Breast epithelium (tissue), 4 donors: ENCODE measurements around the gene NR2F1. TPM values are rescaled to one million over a fixed set of nuclear protein-coding genes. Genes with fewer than 3 reads are reported as not detected.

ENCODE experiments used
- DNase-seq, 2 donors: peaks; one replicate each; pipeline ENCODE4 v3.0.0-alpha.2; 2019; ENCODE audit warnings: low spot score in 2 of 2
- H3K27ac ChIP-seq, 2 donors: fragments of 200-600 bp; sonication (generic) in 1 of 2; one replicate each; pipeline ENCODE4 v1.5.1; 2016 to 2019; ENCODE audit warnings: mild to moderate bottlenecking in 1 of 2
- H3K27me3 ChIP-seq, 2 donors: fragments of 200-600 bp; sonication (generic) in 1 of 2; one replicate each; pipeline versions ENCODE4 v1.5.1 to v1.6.0; 2017 to 2019; ENCODE audit warnings: control low read depth in 1 of 2, mild to moderate bottlenecking in 1 of 2
- H3K36me3 ChIP-seq: fragments of 200-600 bp; one replicate; pipeline ENCODE4 v1.5.1; 2019
- H3K4me1 ChIP-seq, 2 donors: fragments of 200-600 bp; sonication (generic); one replicate each; pipeline ENCODE4 v1.5.1; 2016 to 2019; ENCODE audit warnings: control low read depth in 1 of 2
- H3K4me3 ChIP-seq, 3 donors: fragments of 200-600 bp; sonication (generic); 1 replicate in 2 of 3; 2 replicates in 1 of 3; pipeline ENCODE4 v1.5.1; 2016 to 2019; ENCODE audit warnings: mild to moderate bottlenecking in 3 of 3, moderate library complexity in 2 of 3
- H3K9me3 ChIP-seq, 2 donors: fragments of 200-600 bp; sonication (generic) in 1 of 2; one replicate each; pipeline ENCODE4 v1.5.1; 2016 to 2019; ENCODE audit warnings: control low read depth in 1 of 2
- CTCF ChIP-seq, 3 donors: fragments of 450-650 bp; IDR thresholded peaks; one replicate each; pipeline ENCODE4 v1.5.1; 2016 to 2017; ENCODE audit warnings: antibody characterized with exemption in 3 of 3, mild to moderate bottlenecking in 3 of 3, moderate library complexity in 3 of 3
- POLR2A ChIP-seq: fragments of 450-650 bp; IDR thresholded peaks from one replicate; pipeline ENCODE4 v1.6.1; 2016; ENCODE audit warnings: antibody characterized with exemption, mild to moderate bottlenecking, moderate library complexity
- POLR2AphosphoS5 ChIP-seq, 3 donors: sonication (generic); formaldehyde crosslinking; IDR thresholded peaks; one replicate each; pipeline ENCODE4 v1.6.1; 2017; ENCODE audit warnings: antibody characterized with exemption in 3 of 3
- intact Hi-C: fragments of 100-400 bp; cut with DNase I; formaldehyde crosslinking; loops from one replicate; pipeline ENCODE4 v1.15.1; 2023; ENCODE audit warnings: low total_unique reads
- total RNA-seq, 3 donors: library from RNA; depleted of rRNA; stranded (reverse); fragments of >200 nt; gene quantifications; one replicate each; pipeline ENCODE4 v1.1.0, GENCODE V29; 2016

Gene NR2F1
- total RNA-seq, 3 donors from 2014 or later: 4.6 to 63.6 (median 59.1) TPM

GRCh38 chr5:93579692-93580062 lies 3.3 kb upstream of the NR2F1 start:
- TF ChIP-seq POLR2A: no peak
- no peaks in the 10 kb centered on the region for H3K9me3 ChIP-seq
- intact Hi-C loops: no loop called here
- H3K27me3 ChIP-seq: peaks cover 8 to 52% of the 10 kb centered on the region in 2 donors
- no peak for DNase-seq
- peaks cover 0 to 5% of the 10 kb centered on the region in 2 donors for H3K4me1 ChIP-seq
- H3K27ac ChIP-seq: peak overlapping the region; percentile 84 to 94
- peak overlapping the region; percentile 57 to 75 (median 63) for H3K4me3 ChIP-seq
- no peaks in the 10 kb centered on the region for H3K36me3 ChIP-seq

GRCh38 chr5:93580063-93580926 lies 2.7 kb upstream of the NR2F1 start:
- Histone ChIP-seq H3K4me3 (peak overlapping the region; percentile 57 to 75 (median 63)), H3K4me1 (peaks cover 0 to 5% of the 10 kb centered on the region in 2 donors), H3K27ac (peak overlapping the region; percentile 84 to 94), H3K27me3 (peaks cover 8 to 49% of the 10 kb centered on the region in 2 donors), H3K9me3 (no peaks in the 10 kb centered on the region), H3K36me3 (no peaks in the 10 kb centered on the region)
- intact Hi-C loops: no loop called here
- no peak for DNase-seq
- TF ChIP-seq POLR2A (no peak), POLR2AphosphoS5 (IDR thresholded peaks at IDR 0.05) (peak in 1 of 3 donors; percentile 16)

GRCh38 chr5:93580927-93581445 lies 2.0 kb upstream of the NR2F1 start, which contains the start of gene NR2F1-AS1:
Gene NR2F1-AS1, minus strand, starts transcription at chr5:93581219.
- peaks cover 8 to 56% of the 10 kb centered on the region in 2 donors for H3K27me3 ChIP-seq
- no peak for TF ChIP-seq POLR2A
- H3K4me1 ChIP-seq: peaks cover 0 to 7% of the 10 kb centered on the region in 2 donors
- H3K9me3 ChIP-seq: no peaks in the 10 kb centered on the region
- H3K27ac ChIP-seq: peak within 1 kb of the TSS; percentile 84 to 94
- no peaks in the 10 kb centered on the region for H3K36me3 ChIP-seq
- peak within 1 kb of the TSS; percentile 57 to 75 (median 63) for H3K4me3 ChIP-seq
- intact Hi-C loops: no loop called here
- DNase-seq: no peak

- peak overlapping the region in 1 of 2 donors; percentile 90 for H3K27ac ChIP-seq
- intact Hi-C loops: no loop called here
- H3K27me3 ChIP-seq: peaks cover 8 to 64% of the 10 kb centered on the region in 2 donors
Measured at GRCh38 chr5:93582167-93582462, 907 bp upstream of the NR2F1 start.

GRCh38 chr5:93583439-93583767 lies 381 bp downstream of the NR2F1 start:
- Histone ChIP-seq H3K4me1 (peaks cover 0 to 7% of the 10 kb centered on the region in 2 donors), H3K36me3 (no peaks in the 10 kb centered on the region), H3K27me3 (peaks cover 8 to 69% of the 10 kb centered on the region in 2 donors), H3K4me3 (peak overlapping the region; percentile 57 to 75 (median 63)), H3K27ac (peak overlapping the region; percentile 68 to 90), H3K9me3 (no peaks in the 10 kb centered on the region)
- DNase-seq: no peak
- TF ChIP-seq POLR2A: no peak
- TF ChIP-seq CTCF (IDR thresholded peaks at IDR 0.05): no peak
- no peak for TF ChIP-seq POLR2AphosphoS5 (IDR thresholded peaks at IDR 0.05)
- intact Hi-C loops: no loop called here

More at GRCh38 chr5:93582167-93582462, 907 bp upstream of the NR2F1 start:
- Histone ChIP-seq H3K4me3 (peak overlapping the region; percentile 57 to 75 (median 63)), H3K9me3 (no peaks in the 10 kb centered on the region), H3K36me3 (no peaks in the 10 kb centered on the region), H3K4me1 (peaks cover 0 to 7% of the 10 kb centered on the region in 2 donors)
- TF ChIP-seq POLR2AphosphoS5 (IDR thresholded peaks at IDR 0.05): no peak
- no peak for DNase-seq

- peak overlapping the region; percentile 57 to 75 (median 63) for H3K4me3 ChIP-seq
- intact Hi-C loops: no loop called here
- H3K9me3 ChIP-seq: no peaks in the 10 kb centered on the region
- H3K27ac ChIP-seq: peak overlapping the region; percentile 68 to 90
- TF ChIP-seq CTCF (IDR thresholded peaks at IDR 0.05): no peak
- TF ChIP-seq POLR2A: no peak
- TF ChIP-seq POLR2AphosphoS5 (IDR thresholded peaks at IDR 0.05): no peak
- H3K36me3 ChIP-seq: no peaks in the 10 kb centered on the region
- H3K27me3 ChIP-seq: peaks cover 8 to 63% of the 10 kb centered on the region in 2 donors
- no peak for DNase-seq
- H3K4me1 ChIP-seq: peaks cover 0 to 7% of the 10 kb centered on the region in 2 donors
Measured at GRCh38 chr5:93583768-93584595, 960 bp downstream of the NR2F1 start.
